ENCODE measurements around the gene APOBEC3B.

APOBEC3B gene

GRCh38 chr22:38981992-38982927, at the start of gene APOBEC3B:
Gene APOBEC3B, plus strand, starts transcription at chr22:38982347. Its CDS starts 107 bp downstream, at chr22:38982454.
- H3K79me2 ChIP-seq (ENCODE audit: insufficient read depth, low read length): no peaks in the 10 kb centered on the region
- no peak within 1 kb of the TSS for H3K9ac ChIP-seq (ENCODE audit: low read length)
- no peaks in the 10 kb centered on the region for H3K9me2 ChIP-seq (ENCODE audit: low read depth, low read length)
- no peaks in the 10 kb centered on the region for H3K4me1 ChIP-seq (ENCODE audit: insufficient read depth, low read length, severe bottlenecking)
- no peak within 1 kb of the TSS for H3K4me3 ChIP-seq (ENCODE audit: low read depth, low read length, poor library complexity, severe bottlenecking)
- no peak within 1 kb of the TSS for H3K27ac ChIP-seq (ENCODE audit: low read depth, low read length, poor library complexity, severe bottlenecking)
- peaks cover 7% of the 10 kb centered on the region; the same call in 1 of the 2 replicates for H3K27me3 ChIP-seq (ENCODE audit: insufficient read depth, low read length)
- H3K36me3 ChIP-seq (ENCODE audit: insufficient read depth, low read length): no peaks in the 10 kb centered on the region
- TF ChIP-seq CTCF (IDR thresholded peaks at IDR 0.05; ENCODE audit: low read length): no peak
- no peak for TF ChIP-seq EZH2 (IDR thresholded peaks at IDR 0.05; ENCODE audit: borderline replicate concordance, low read length)
- H3K4me2 ChIP-seq (ENCODE audit: low read length): no peak within 1 kb of the TSS
- no peak within 1 kb of the TSS for H2AFZ ChIP-seq (ENCODE audit: low read length)
- no peaks in the 10 kb centered on the region for H4K20me1 ChIP-seq (ENCODE audit: insufficient read depth, low read length)
- no peaks in the 10 kb centered on the region for H3F3A ChIP-seq (ENCODE audit: insufficient read depth, low read length)
- H3K9me3 ChIP-seq (ENCODE audit: low read length): no peaks in the 10 kb centered on the region

GRCh38 chr22:38935023-38935422, 47.1 kb upstream of the APOBEC3B start:
- Histone ChIP-seq H3K79me2 (ENCODE audit: insufficient read depth, low read length) (no peaks in the 10 kb centered on the region), H3K27me3 (ENCODE audit: insufficient read depth, low read length) (no peaks in the 10 kb centered on the region), H3K4me3 (ENCODE audit: low read depth, low read length, poor library complexity, severe bottlenecking) (no peak overlapping the region), H3K36me3 (ENCODE audit: insufficient read depth, low read length) (no peaks in the 10 kb centered on the region), H3K4me2 (ENCODE audit: low read length) (no peak overlapping the region), H2AFZ (ENCODE audit: low read length) (no peak overlapping the region), H3K9me2 (ENCODE audit: low read depth, low read length) (no peaks in the 10 kb centered on the region), H4K20me1 (ENCODE audit: insufficient read depth, low read length) (no peaks in the 10 kb centered on the region), H3K9me3 (ENCODE audit: low read length) (no peaks in the 10 kb centered on the region), H3K4me1 (ENCODE audit: insufficient read depth, low read length, severe bottlenecking) (no peaks in the 10 kb centered on the region), H3K9ac (ENCODE audit: low read length) (no peak overlapping the region), H3F3A (ENCODE audit: insufficient read depth, low read length) (no peaks in the 10 kb centered on the region), H3K27ac (ENCODE audit: low read depth, low read length, poor library complexity, severe bottlenecking) (no peak overlapping the region)
- no peak for TF ChIP-seq EZH2 (IDR thresholded peaks at IDR 0.05; ENCODE audit: borderline replicate concordance, low read length)

- Histone ChIP-seq H3K9me3 (ENCODE audit: low read length) (no peaks in the 10 kb centered on the region), H3F3A (ENCODE audit: insufficient read depth, low read length) (no peaks in the 10 kb centered on the region), H3K4me2 (ENCODE audit: low read length) (no peak overlapping the region), H3K36me3 (ENCODE audit: insufficient read depth, low read length) (no peaks in the 10 kb centered on the region), H3K27ac (ENCODE audit: low read depth, low read length, poor library complexity, severe bottlenecking) (no peak overlapping the region), H3K27me3 (ENCODE audit: insufficient read depth, low read length) (no peaks in the 10 kb centered on the region), H3K4me1 (ENCODE audit: insufficient read depth, low read length, severe bottlenecking) (no peaks in the 10 kb centered on the region), H3K79me2 (ENCODE audit: insufficient read depth, low read length) (no peaks in the 10 kb centered on the region), H2AFZ (ENCODE audit: low read length) (no peak overlapping the region), H3K9me2 (ENCODE audit: low read depth, low read length) (no peaks in the 10 kb centered on the region), H3K4me3 (ENCODE audit: low read depth, low read length, poor library complexity, severe bottlenecking) (no peak overlapping the region), H4K20me1 (ENCODE audit: insufficient read depth, low read length) (no peaks in the 10 kb centered on the region), H3K9ac (ENCODE audit: low read length) (no peak overlapping the region)
- TF ChIP-seq EZH2 (IDR thresholded peaks at IDR 0.05; ENCODE audit: borderline replicate concordance, low read length): no peak
- no peak for TF ChIP-seq CTCF (IDR thresholded peaks at IDR 0.05; ENCODE audit: low read length)
These were observed 46.5 kb upstream of the APOBEC3B start for GRCh38 chr22:38935616-38936015.

All from OCI-LY1 (cell line).